HepG2 (cell line): ENCODE results near the gene CTF1. TPM values are rescaled to one million over a fixed set of nuclear protein-coding genes. Genes with fewer than 3 reads are reported as not detected.

Experiments used
- AHDC1 ChIP-seq: sonication (generic); formaldehyde crosslinking; IDR thresholded peaks from 2 replicates; pipeline ENCODE4 v1.5.1; 2020; ENCODE audit warnings: mild to moderate bottlenecking, missing genetic modification reagents, borderline replicate concordance
- DNMT3B ChIP-seq: conservative IDR thresholded peaks from 2 replicates; pipeline ENCODE4 v1.6.1; 2016; ENCODE audit warnings: missing biosample characterization, control low read depth
- FOXC1 ChIP-seq: sonication (generic); formaldehyde crosslinking; IDR thresholded peaks from 2 replicates; pipeline ENCODE4 v1.8.0; 2022; ENCODE audit warnings: mild to moderate bottlenecking, missing genetic modification reagents, borderline replicate concordance
- GTF3A ChIP-seq: sonication (generic); formaldehyde crosslinking; conservative IDR thresholded peaks from 2 replicates; pipeline ENCODE4 v1.4.0; 2020; ENCODE audit warnings: mild to moderate bottlenecking, missing genetic modification reagents
- IRX3 ChIP-seq: sonication (generic); formaldehyde crosslinking; IDR thresholded peaks from 2 replicates; pipeline ENCODE4 v1.8.1; 2023; ENCODE audit warnings: mild to moderate bottlenecking, low read depth, missing genetic modification reagents, borderline replicate concordance
- KDM1A ChIP-seq: IDR thresholded peaks from 2 replicates; pipeline ENCODE4 v1.6.1; 2016; ENCODE audit warnings: missing compliant biosample characterization
- RNF219 ChIP-seq: sonication (generic); formaldehyde crosslinking; IDR thresholded peaks from 2 replicates; pipeline ENCODE4 v1.5.0; 2020; ENCODE audit warnings: mild to moderate bottlenecking, missing genetic modification reagents
- SALL2 ChIP-seq: sonication (generic); formaldehyde crosslinking; IDR thresholded peaks from 2 replicates; pipeline ENCODE4 v1.8.1; 2023; ENCODE audit warnings: mild to moderate bottlenecking, missing genetic modification reagents, inconsistent platforms
- SP5 ChIP-seq: IDR thresholded peaks from 2 replicates; pipeline ENCODE4 v1.6.1; 2016; ENCODE audit warnings: low read depth, borderline replicate concordance
- YEATS4 ChIP-seq: sonication (generic); formaldehyde crosslinking; IDR thresholded peaks from 2 replicates; pipeline ENCODE4 v1.4.0; 2020; ENCODE audit warnings: missing genetic modification reagents, borderline replicate concordance
- ZBTB7A ChIP-seq: sonication (generic); formaldehyde crosslinking; IDR thresholded peaks from 2 replicates; pipeline ENCODE4 v1.8.0; 2022; ENCODE audit warnings: mild to moderate bottlenecking, missing genetic modification reagents
- ZFP36L1 ChIP-seq: sonication (generic); formaldehyde crosslinking; IDR thresholded peaks from 2 replicates; pipeline ENCODE4 v1.8.0; 2022; ENCODE audit warnings: mild to moderate bottlenecking, missing genetic modification reagents, moderate library complexity
- ZNF160 ChIP-seq: sonication (generic); formaldehyde crosslinking; IDR thresholded peaks from 2 replicates; pipeline ENCODE4 v1.8.0; 2022; ENCODE audit warnings: mild to moderate bottlenecking, inconsistent platforms, missing genetic modification reagents
- ZNF20 ChIP-seq: sonication (generic); formaldehyde crosslinking; IDR thresholded peaks from 2 replicates; pipeline ENCODE4 v1.4.0; 2020; ENCODE audit warnings: mild to moderate bottlenecking, moderate library complexity, missing genetic modification reagents
- ZNF431 ChIP-seq: sonication (generic); formaldehyde crosslinking; IDR thresholded peaks from 2 replicates; pipeline ENCODE4 v1.9.0; 2022; ENCODE audit warnings: missing genetic modification reagents, low read depth, mild to moderate bottlenecking, borderline replicate concordance
- ZNF546 ChIP-seq: sonication (generic); formaldehyde crosslinking; conservative IDR thresholded peaks from 2 replicates; pipeline ENCODE4 v1.8.1; 2023; ENCODE audit warnings: mild to moderate bottlenecking, missing genetic modification reagents
- ZNF709 ChIP-seq: sonication (generic); formaldehyde crosslinking; IDR thresholded peaks from 2 replicates; pipeline ENCODE4 v1.5.0; 2020; ENCODE audit warnings: mild to moderate bottlenecking, missing genetic modification reagents
- polyA plus RNA-seq, 8 experiments: library from polyadenylated mRNA; depleted of rRNA in 3 of 8; stranded (reverse) in 7 of 8; unstranded in 1 of 8; fragments of >200 nt; fragmentation: Illumina TruSeq in 4 of 8; extraction: Trizol in 4 of 8; gene quantifications; 2 replicates each; pipeline versions ENCODE4 v1.2.1 to v1.2.3, GENCODE V29; 2011 to 2016; ENCODE audit warnings: low read depth in 4 of 8, missing spikeins in 1 of 8, mixed read lengths in 1 of 8; ENCODE audit not compliant: insufficient read depth in 1 of 8
- total RNA-seq, 5 experiments: library from RNA; depleted of rRNA; stranded (reverse); fragments of >200 nt; fragmentation: Illumina TruSeq; extraction: Trizol; gene quantifications; 2 replicates each; pipeline ENCODE4 v1.2.3, GENCODE V29; 2016; ENCODE audit warnings: low read depth in 1 of 5
- TF ChIP-seq, protein P1 (sequence below): sonication (generic); formaldehyde crosslinking; IDR thresholded peaks from 2 replicates; pipeline ENCODE4 v1.4.0; 2020; ENCODE audit warnings: missing genetic modification reagents, borderline replicate concordance
- TF ChIP-seq, protein P2 (sequence below): sonication (generic); formaldehyde crosslinking; IDR thresholded peaks from 2 replicates; pipeline ENCODE4 v1.4.0; 2020; ENCODE audit warnings: missing genetic modification reagents

CTF1 gene
- total and polyA plus RNA-seq, 2 of the 13 experiments (the other 11 are each of a cell fraction or from before 2014, with no cell fraction given): 0.13 to 1.8 TPM

DNA sequence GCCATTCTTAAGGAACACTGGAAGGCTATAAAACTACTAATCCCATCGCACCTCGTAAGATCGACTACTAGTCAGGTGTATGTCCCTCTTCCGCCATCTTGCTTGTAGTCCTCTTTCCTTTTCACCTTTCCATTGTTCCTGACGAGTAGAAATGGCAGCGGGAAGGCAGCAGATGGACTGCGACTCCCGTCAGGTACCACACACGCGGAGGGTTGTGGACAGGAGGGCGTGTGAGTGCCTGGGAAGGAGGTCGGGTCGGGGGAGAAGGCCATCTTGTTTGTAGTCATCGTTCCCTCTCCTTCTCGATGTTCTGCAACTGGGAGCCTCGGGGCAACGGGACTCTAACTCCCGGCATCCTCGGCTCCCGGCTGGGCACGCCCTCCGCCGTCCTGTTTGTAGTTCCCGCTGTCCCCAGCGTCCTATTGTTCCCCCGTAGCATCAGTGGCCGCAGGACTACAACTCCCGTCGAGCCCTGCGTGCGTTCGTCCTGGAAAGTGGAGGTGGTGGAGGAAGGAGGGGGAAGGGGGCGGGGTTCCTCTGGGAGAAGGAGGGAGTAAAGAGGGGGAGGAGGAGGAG lies 26.6 kb downstream of the CTF1 start (continued):
- 0 out of 2 replicates have a peak, but pooled peaks have one; percentile 26 for TF ChIP-seq RNF219 (CRISPR knock-in tag)
- no peak; the same call in 1 of the 2 replicates for TF ChIP-seq ZBTB7A (CRISPR knock-in tag)
- peak; percentile 75 for TF ChIP-seq YEATS4
- TF ChIP-seq ZNF546 (CRISPR knock-in tag): no peak
- no peak for TF ChIP-seq ZFP36L1 (CRISPR knock-in tag)
- TF ChIP-seq ZNF160 (CRISPR knock-in tag): no peak
- TF ChIP-seq ZNF431 (CRISPR knock-in tag): no peak
- no peak for TF ChIP-seq ZNF20 (CRISPR knock-in tag)
- peak; percentile 89 for TF ChIP-seq SP5 (CRISPR knock-in tag)
- TF ChIP-seq AHDC1: no peak
- TF ChIP-seq, protein P1, sequence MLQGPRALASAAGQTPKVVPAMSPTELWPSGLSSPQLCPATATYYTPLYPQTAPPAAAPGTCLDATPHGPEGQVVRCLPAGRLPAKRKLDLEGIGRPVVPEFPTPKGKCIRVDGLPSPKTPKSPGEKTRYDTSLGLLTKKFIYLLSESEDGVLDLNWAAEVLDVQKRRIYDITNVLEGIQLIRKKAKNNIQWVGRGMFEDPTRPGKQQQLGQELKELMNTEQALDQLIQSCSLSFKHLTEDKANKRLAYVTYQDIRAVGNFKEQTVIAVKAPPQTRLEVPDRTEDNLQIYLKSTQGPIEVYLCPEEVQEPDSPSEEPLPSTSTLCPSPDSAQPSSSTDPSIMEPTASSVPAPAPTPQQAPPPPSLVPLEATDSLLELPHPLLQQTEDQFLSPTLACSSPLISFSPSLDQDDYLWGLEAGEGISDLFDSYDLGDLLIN (CRISPR knock-in tag): no peak
- TF ChIP-seq KDM1A (CRISPR knock-in tag): no peak
- TF ChIP-seq, protein P2, sequence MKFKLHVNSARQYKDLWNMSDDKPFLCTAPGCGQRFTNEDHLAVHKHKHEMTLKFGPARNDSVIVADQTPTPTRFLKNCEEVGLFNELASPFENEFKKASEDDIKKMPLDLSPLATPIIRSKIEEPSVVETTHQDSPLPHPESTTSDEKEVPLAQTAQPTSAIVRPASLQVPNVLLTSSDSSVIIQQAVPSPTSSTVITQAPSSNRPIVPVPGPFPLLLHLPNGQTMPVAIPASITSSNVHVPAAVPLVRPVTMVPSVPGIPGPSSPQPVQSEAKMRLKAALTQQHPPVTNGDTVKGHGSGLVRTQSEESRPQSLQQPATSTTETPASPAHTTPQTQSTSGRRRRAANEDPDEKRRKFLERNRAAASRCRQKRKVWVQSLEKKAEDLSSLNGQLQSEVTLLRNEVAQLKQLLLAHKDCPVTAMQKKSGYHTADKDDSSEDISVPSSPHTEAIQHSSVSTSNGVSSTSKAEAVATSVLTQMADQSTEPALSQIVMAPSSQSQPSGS (CRISPR knock-in tag): no peak; the same call in 1 of the 2 replicates
- TF ChIP-seq IRX3 (CRISPR knock-in tag): peak; percentile 69; the same call in 1 of the 2 replicates
- TF ChIP-seq FOXC1 (CRISPR knock-in tag): peak; percentile 91; the same call in 1 of the 2 replicates
- TF ChIP-seq DNMT3B (CRISPR knock-in tag): no peak
- TF ChIP-seq GTF3A (CRISPR knock-in tag): no peak
- TF ChIP-seq ZNF709 (CRISPR knock-in tag): no peak
- peak; percentile 86 for TF ChIP-seq SALL2 (CRISPR knock-in tag)
